ENCODE data around the gene LEF1. TPM values are rescaled to one million over a fixed set of nuclear protein-coding genes. Genes with fewer than 3 reads are reported as not detected.
"Not testable (repeated sequence)": the region's sequence is repeated elsewhere in the genome, so short reads cannot be mapped to it uniquely, and the experiment has no call there.

LEF1 gene
- total RNA-seq, 5 donors from 2014 or later (not counting 1 experiment from before 2014, with no cell fraction given): 412 to 776 (median 500) TPM

GRCh38 chr4:108024085-108024877 is 144.5 kb downstream of the LEF1 start:
- Mint-ChIP-seq H3K36me3 (peaks cover 49% of the 10 kb centered on the region), H3K27me3 (no peaks in the 10 kb centered on the region), H3K4me1 (peaks cover 15 to 24% (median 15%) of the 10 kb centered on the region in 3 donors), H3K4me3 (no peak overlapping the region), H3K9me3 (no peaks in the 10 kb centered on the region), H3K27ac (no peak overlapping the region)
- H3K27ac ChIP-seq (ENCODE audit: low read length): no peak overlapping the region
- peaks cover 5 to 37% of the 10 kb centered on the region in 2 donors for H3K36me3 ChIP-seq (ENCODE audit: control insufficient read depth in 2 of 2, extremely low read depth in 1 of 2, insufficient read depth in 1 of 2, low read length in 1 of 2)
- no peaks in the 10 kb centered on the region for H3K9me3 ChIP-seq
- WGBS (ENCODE audit: insufficient coverage): no CpG with 5 or more reads among the region's 5 CpGs
- no peak overlapping the region for H3K4me3 ChIP-seq (ENCODE audit: control insufficient read depth in 1 of 2, extremely low read depth in 1 of 2, low read length in 1 of 2)
- no peaks in the 10 kb centered on the region for H3K27me3 ChIP-seq (replicated peaks in 1 of 2; ENCODE audit: control insufficient read depth in 2 of 2, extremely low read depth in 1 of 2, insufficient read depth in 2 of 2, low read length in 1 of 2)
- peaks cover 5 to 7% of the 10 kb centered on the region in 2 experiments for H3K4me1 ChIP-seq (ENCODE audit: control insufficient read depth in 1 of 2, extremely low read depth in 1 of 2, insufficient read depth in 2 of 2, low read length in 2 of 2)
- POLR2A ChIA-PET: no interaction called here
- CTCF ChIA-PET: interaction anchor here in 1 of 2 donors (0.9 to 1.1 kb wide), 3 partner anchors 10 to 40 kb away, joined by 3 read pairs; no protein-coding TSS in a partner anchor
- no peak for ATAC-seq (replicated peaks in 1 of 4)
- no peak for DNase-seq

- Mint-ChIP-seq H3K4me3 (no peak overlapping the region), H3K9me3 (no peaks in the 10 kb centered on the region), H3K36me3 (peaks cover 46% of the 10 kb centered on the region), H3K4me1 (peaks cover 12 to 21% (median 13%) of the 10 kb centered on the region in 3 donors), H3K27ac (no peak overlapping the region), H3K27me3 (no peaks in the 10 kb centered on the region)
- Histone ChIP-seq H3K27ac (ENCODE audit: low read length) (no peak overlapping the region), H3K27me3 (replicated peaks in 1 of 2; ENCODE audit: control insufficient read depth in 2 of 2, extremely low read depth in 1 of 2, insufficient read depth in 2 of 2, low read length in 1 of 2) (no peaks in the 10 kb centered on the region), H3K4me3 (ENCODE audit: control insufficient read depth in 1 of 2, extremely low read depth in 1 of 2, low read length in 1 of 2) (no peak overlapping the region), H3K36me3 (ENCODE audit: control insufficient read depth in 2 of 2, extremely low read depth in 1 of 2, insufficient read depth in 1 of 2, low read length in 1 of 2) (peaks cover 2 to 32% of the 10 kb centered on the region in 2 donors), H3K9me3 (no peaks in the 10 kb centered on the region), H3K4me1 (ENCODE audit: control insufficient read depth in 1 of 2, extremely low read depth in 1 of 2, insufficient read depth in 2 of 2, low read length in 2 of 2) (peaks cover 0 to 2% of the 10 kb centered on the region in 2 experiments)
- ChIA-PET CTCF (interaction anchor here (0.5 to 4.1 kb wide), 35 partner anchors 11 to 1387 kb away, joined by 3 to 82 read pairs (median 5); partner anchors contain the start of gene RPL34 (in 1 of the 2)), POLR2A (interaction anchor here (0.6 to 1.0 kb wide), 5 partner anchors 11 to 524 kb away, joined by 3 to 6 read pairs (median 3); partner anchors contain the start of gene LEF1 (in 1 of the 2))
- no CpG with 5 or more reads among the region's 2 CpGs for WGBS (ENCODE audit: insufficient coverage)
- DNase-seq (no peak), ATAC-seq (replicated peaks in 1 of 4) (no peak)
Observed at GRCh38 chr4:108018884-108019187, 149.9 kb downstream of the LEF1 start.

GRCh38 chr4:108018040-108018883 is 150.5 kb downstream of the LEF1 start:
- Mint-ChIP-seq H3K36me3 (peaks cover 42% of the 10 kb centered on the region), H3K9me3 (no peaks in the 10 kb centered on the region), H3K4me1 (peaks cover 12 to 21% (median 13%) of the 10 kb centered on the region in 3 donors), H3K27ac (no peak overlapping the region), H3K27me3 (no peaks in the 10 kb centered on the region), H3K4me3 (no peak overlapping the region)
- WGBS (ENCODE audit: insufficient coverage): no CpG with 5 or more reads among the region's 8 CpGs
- peaks cover 0 to 2% of the 10 kb centered on the region in 2 experiments for H3K4me1 ChIP-seq (ENCODE audit: control insufficient read depth in 1 of 2, extremely low read depth in 1 of 2, insufficient read depth in 2 of 2, low read length in 2 of 2)
- ChIA-PET CTCF (interaction anchor here (0.6 to 4.1 kb wide), 29 partner anchors 11 to 1689 kb away, joined by 3 to 82 read pairs (median 5); partner anchors contain the start of gene RPL34 (in 1 of the 2)), POLR2A (interaction anchor here (0.6 to 1.0 kb wide), 3 partner anchors 11 to 151 kb away, joined by 3 read pairs; partner anchors contain the start of gene LEF1 (in 1 of the 2))
- no peak overlapping the region for H3K4me3 ChIP-seq (ENCODE audit: control insufficient read depth in 1 of 2, extremely low read depth in 1 of 2, low read length in 1 of 2)
- no peaks in the 10 kb centered on the region for H3K27me3 ChIP-seq (replicated peaks in 1 of 2; ENCODE audit: control insufficient read depth in 2 of 2, extremely low read depth in 1 of 2, insufficient read depth in 2 of 2, low read length in 1 of 2)
- DNase-seq (peak; percentile 53 to 89 (median 77)), ATAC-seq (replicated peaks in 1 of 4) (peak; percentile 69 to 86 (median 76))
- H3K27ac ChIP-seq (ENCODE audit: low read length): no peak overlapping the region
- H3K9me3 ChIP-seq: no peaks in the 10 kb centered on the region
- peaks cover 2 to 28% of the 10 kb centered on the region in 2 donors for H3K36me3 ChIP-seq (ENCODE audit: control insufficient read depth in 2 of 2, extremely low read depth in 1 of 2, insufficient read depth in 1 of 2, low read length in 1 of 2)

- H3K9me3 ChIP-seq: no peaks in the 10 kb centered on the region
- Mint-ChIP-seq H3K36me3 (peaks cover 48% of the 10 kb centered on the region), H3K27me3 (no peaks in the 10 kb centered on the region), H3K4me1 (peaks cover 6% of the 10 kb centered on the region in 3 donors), H3K4me3 (no peak overlapping the region), H3K9me3 (no peaks in the 10 kb centered on the region), H3K27ac (no peak overlapping the region)
- CTCF ChIA-PET: interaction anchor here (0.5 to 1.3 kb wide), 8 partner anchors 9 to 1392 kb away, joined by 3 to 10 read pairs (median 4); no protein-coding TSS in a partner anchor
- no peak for DNase-seq
- WGBS (ENCODE audit: insufficient coverage): 100% methylated on average over 1 of the region's 5 CpGs
- H3K27ac ChIP-seq (ENCODE audit: low read length): no peak overlapping the region
- H3K36me3 ChIP-seq (ENCODE audit: control insufficient read depth in 2 of 2, extremely low read depth in 1 of 2, insufficient read depth in 1 of 2, low read length in 1 of 2): peaks cover 0 to 22% of the 10 kb centered on the region in 2 donors
- ATAC-seq (replicated peaks in 1 of 4): no peak
- no peaks in the 10 kb centered on the region for H3K27me3 ChIP-seq (replicated peaks in 1 of 2; ENCODE audit: control insufficient read depth in 2 of 2, extremely low read depth in 1 of 2, insufficient read depth in 2 of 2, low read length in 1 of 2)
- H3K4me3 ChIP-seq (ENCODE audit: control insufficient read depth in 1 of 2, extremely low read depth in 1 of 2, low read length in 1 of 2): no peak overlapping the region
- no peaks in the 10 kb centered on the region for H3K4me1 ChIP-seq (ENCODE audit: control insufficient read depth in 1 of 2, extremely low read depth in 1 of 2, insufficient read depth in 2 of 2, low read length in 2 of 2)
- POLR2A ChIA-PET: interaction anchor here (0.6 to 0.7 kb wide), 4 partner anchors 22 to 592 kb away, joined by 3 to 6 read pairs (median 4); no protein-coding TSS in a partner anchor
Observed at GRCh38 chr4:108013955-108014354, 154.8 kb downstream of the LEF1 start.

- no peaks in the 10 kb centered on the region for H3K27me3 ChIP-seq (replicated peaks in 1 of 2; ENCODE audit: control insufficient read depth in 2 of 2, extremely low read depth in 1 of 2, insufficient read depth in 2 of 2, low read length in 1 of 2)
- H3K9me3 ChIP-seq: no peaks in the 10 kb centered on the region
- H3K4me3 ChIP-seq (ENCODE audit: control insufficient read depth in 1 of 2, extremely low read depth in 1 of 2, low read length in 1 of 2): no peak overlapping the region
- ChIA-PET CTCF (interaction anchor here (0.5 to 1.3 kb wide), 5 partner anchors 10 to 574 kb away, joined by 3 to 10 read pairs (median 4); no protein-coding TSS in a partner anchor), POLR2A (interaction anchor here in 1 of 2 donors (0.7 kb wide), 1 partner anchor 22 kb away, joined by 6 read pairs; no protein-coding TSS in a partner anchor)
- Mint-ChIP-seq H3K9me3 (no peaks in the 10 kb centered on the region), H3K4me3 (no peak overlapping the region), H3K27me3 (no peaks in the 10 kb centered on the region), H3K27ac (no peak overlapping the region), H3K36me3 (peaks cover 45% of the 10 kb centered on the region), H3K4me1 (peaks cover 0 to 6% (median 3%) of the 10 kb centered on the region in 3 donors)
- no peak overlapping the region for H3K27ac ChIP-seq (ENCODE audit: low read length)
- ATAC-seq (replicated peaks in 1 of 4) (no peak), DNase-seq (no peak)
- H3K36me3 ChIP-seq (ENCODE audit: control insufficient read depth in 2 of 2, extremely low read depth in 1 of 2, insufficient read depth in 1 of 2, low read length in 1 of 2): peaks cover 0 to 22% of the 10 kb centered on the region in 2 donors
- no peaks in the 10 kb centered on the region for H3K4me1 ChIP-seq (ENCODE audit: control insufficient read depth in 1 of 2, extremely low read depth in 1 of 2, insufficient read depth in 2 of 2, low read length in 2 of 2)
Observed at GRCh38 chr4:108013327-108013726, 155.4 kb downstream of the LEF1 start.

- 100% methylated on average over 2 of the region's 5 CpGs for WGBS (ENCODE audit: insufficient coverage)
- CTCF ChIA-PET, H3K27me3 Mint-ChIP-seq: not testable (repeated sequence)
Observed at GRCh38 chr4:108012382-108012781, 156.3 kb downstream of the LEF1 start.

More at GRCh38 chr4:108012382-108012781, 156.3 kb downstream of the LEF1 start:
- H3K27ac Mint-ChIP-seq; H3K27me3 ChIP-seq (replicated peaks in 1 of 2; ENCODE audit: control insufficient read depth in 2 of 2, extremely low read depth in 1 of 2, insufficient read depth in 2 of 2, low read length in 1 of 2); ATAC-seq (replicated peaks in 1 of 4); H3K4me3 Mint-ChIP-seq; DNase-seq; H3K9me3 ChIP-seq; POLR2A ChIA-PET; H3K4me3 ChIP-seq (ENCODE audit: control insufficient read depth in 1 of 2, extremely low read depth in 1 of 2, low read length in 1 of 2); H3K27ac ChIP-seq (ENCODE audit: low read length); H3K4me1 ChIP-seq (ENCODE audit: control insufficient read depth in 1 of 2, extremely low read depth in 1 of 2, insufficient read depth in 2 of 2, low read length in 2 of 2); H3K4me1 Mint-ChIP-seq; H3K9me3 Mint-ChIP-seq: not testable (repeated sequence)
- H3K36me3 ChIP-seq (ENCODE audit: control insufficient read depth in 2 of 2, extremely low read depth in 1 of 2, insufficient read depth in 1 of 2, low read length in 1 of 2): peaks cover 0 to 22% of the 10 kb centered on the region in 2 donors
- peaks cover 42% of the 10 kb centered on the region for H3K36me3 Mint-ChIP-seq

All from T-cell (primary cell).